Skin epidermis (tissue), 12 donors: Measurements from ENCODE around the gene DGKD.

ENCODE experiments used
- H3K27ac ChIP-seq, 21 experiments: fragments of 200-600 bp; sonication (generic) in 11 of 21; one replicate each; pipeline ENCODE4 v1.5.0; 2020; ENCODE audit warnings: mild to moderate bottlenecking in 3 of 21, inconsistent platforms in 2 of 21, moderate library complexity in 2 of 21
- H3K4me3 ChIP-seq, 7 experiments: fragments of 200-600 bp; sonication (generic) in 2 of 7; one replicate each; pipeline ENCODE4 v1.5.0; 2020; ENCODE audit warnings: inconsistent platforms in 2 of 7, mild to moderate bottlenecking in 2 of 7, moderate library complexity in 1 of 7

Gene DGKD

GRCh38 chr2:233437439-233437955 lies 83.2 kb downstream of the DGKD start:
- H3K4me3 ChIP-seq: no peak overlapping the region
- no peak overlapping the region for H3K27ac ChIP-seq

- H3K27ac ChIP-seq: no peak overlapping the region
Measured at GRCh38 chr2:233438573-233439147, 84.4 kb downstream of the DGKD start.

GRCh38 chr2:233439191-233439590 lies 84.9 kb downstream of the DGKD start:
- no peak overlapping the region for H3K4me3 ChIP-seq
- no peak overlapping the region for H3K27ac ChIP-seq

More at GRCh38 chr2:233438573-233439147, 84.4 kb downstream of the DGKD start:
- no peak overlapping the region for H3K4me3 ChIP-seq

GRCh38 chr2:233440314-233440713 lies 86.0 kb downstream of the DGKD start:
- Histone ChIP-seq H3K27ac (no peak overlapping the region), H3K4me3 (no peak overlapping the region)

GRCh38 chr2:233440714-233441113 lies 86.4 kb downstream of the DGKD start:
- no peak overlapping the region for H3K27ac ChIP-seq
- H3K4me3 ChIP-seq: no peak overlapping the region

- H3K27ac ChIP-seq: no peak overlapping the region
- no peak overlapping the region for H3K4me3 ChIP-seq
Measured at GRCh38 chr2:233441161-233442027, 87.1 kb downstream of the DGKD start.

GRCh38 chr2:233442028-233442310 lies 87.7 kb downstream of the DGKD start:
- H3K27ac ChIP-seq: no peak overlapping the region

GRCh38 chr2:233443511-233444183 lies 89.4 kb downstream of the DGKD start:
- Histone ChIP-seq H3K4me3 (no peak overlapping the region), H3K27ac (no peak overlapping the region)

More at GRCh38 chr2:233442028-233442310, 87.7 kb downstream of the DGKD start:
- H3K4me3 ChIP-seq: no peak overlapping the region

- H3K4me3 ChIP-seq: no peak overlapping the region
- no peak overlapping the region for H3K27ac ChIP-seq
Measured at GRCh38 chr2:233444501-233444900, 90.2 kb downstream of the DGKD start.

- H3K27ac ChIP-seq: no peak overlapping the region
- no peak overlapping the region for H3K4me3 ChIP-seq
Measured at GRCh38 chr2:233445152-233445830, 91.0 kb downstream of the DGKD start.

GRCh38 chr2:233446121-233446520 lies 91.8 kb downstream of the DGKD start:
- H3K4me3 ChIP-seq: no peak overlapping the region
- H3K27ac ChIP-seq: no peak overlapping the region

GRCh38 chr2:233446606-233447305 lies 92.5 kb downstream of the DGKD start:
- no peak overlapping the region for H3K27ac ChIP-seq

GRCh38 chr2:233447506-233448219 lies 93.4 kb downstream of the DGKD start:
- Histone ChIP-seq H3K27ac (no peak overlapping the region), H3K4me3 (no peak overlapping the region)

More at GRCh38 chr2:233446606-233447305, 92.5 kb downstream of the DGKD start:
- no peak overlapping the region for H3K4me3 ChIP-seq

- H3K4me3 ChIP-seq: no peak overlapping the region
- H3K27ac ChIP-seq: no peak overlapping the region
Measured at GRCh38 chr2:233448220-233448559, 93.9 kb downstream of the DGKD start.

GRCh38 chr2:233448575-233448974 lies 94.3 kb downstream of the DGKD start:
- H3K27ac ChIP-seq: no peak overlapping the region

GRCh38 chr2:233449081-233449901 lies 95.0 kb downstream of the DGKD start:
- H3K4me3 ChIP-seq: no peak overlapping the region
- no peak overlapping the region for H3K27ac ChIP-seq

More at GRCh38 chr2:233448575-233448974, 94.3 kb downstream of the DGKD start:
- no peak overlapping the region for H3K4me3 ChIP-seq

- H3K27ac ChIP-seq: no peak overlapping the region
- no peak overlapping the region for H3K4me3 ChIP-seq
Measured at GRCh38 chr2:233449921-233450863, 95.9 kb downstream of the DGKD start.
